HG03139 (cell line): ENCODE measurements around the gene PTCHD1.

Source experiments
- ATAC-seq: cut with Tn5 transposase; IDR thresholded peaks from one replicate; pipeline ENCODE4 v1.9.1; 2021; ENCODE audit not compliant: unreplicated experiment

PTCHD1 gene

GRCh38 chrX:23394421-23394820 is 59.8 kb downstream of the PTCHD1 start:
- no peak for ATAC-seq

- no peak for ATAC-seq
These were observed 61.6 kb downstream of the PTCHD1 start for GRCh38 chrX:23396263-23396662.

DNA sequence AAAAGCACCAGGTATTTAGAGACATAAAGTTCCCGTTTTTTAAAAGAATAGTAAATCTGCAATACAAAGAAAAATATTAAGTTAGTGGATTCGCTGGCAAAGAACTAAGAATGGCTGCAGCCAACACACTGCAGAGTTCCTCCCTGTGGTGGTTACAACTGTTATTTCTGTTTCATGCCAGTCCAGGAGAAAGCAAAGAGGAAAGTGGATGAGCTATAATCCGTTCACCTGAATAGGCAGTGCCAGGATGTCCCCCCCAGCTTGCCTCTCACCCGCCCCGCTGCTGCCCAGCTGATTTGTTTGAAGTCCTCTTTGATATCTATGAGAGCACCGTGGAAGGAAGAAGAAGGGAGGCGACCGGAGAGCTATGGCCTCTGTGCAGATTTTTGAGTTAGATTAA is 63.9 kb downstream of the PTCHD1 start:
- no peak for ATAC-seq

- no peak for ATAC-seq
These were observed 69.2 kb downstream of the PTCHD1 start for GRCh38 chrX:23403849-23404248.

GRCh38 chrX:23422912-23423311 is 88.3 kb downstream of the PTCHD1 start:
- no peak for ATAC-seq

DNA sequence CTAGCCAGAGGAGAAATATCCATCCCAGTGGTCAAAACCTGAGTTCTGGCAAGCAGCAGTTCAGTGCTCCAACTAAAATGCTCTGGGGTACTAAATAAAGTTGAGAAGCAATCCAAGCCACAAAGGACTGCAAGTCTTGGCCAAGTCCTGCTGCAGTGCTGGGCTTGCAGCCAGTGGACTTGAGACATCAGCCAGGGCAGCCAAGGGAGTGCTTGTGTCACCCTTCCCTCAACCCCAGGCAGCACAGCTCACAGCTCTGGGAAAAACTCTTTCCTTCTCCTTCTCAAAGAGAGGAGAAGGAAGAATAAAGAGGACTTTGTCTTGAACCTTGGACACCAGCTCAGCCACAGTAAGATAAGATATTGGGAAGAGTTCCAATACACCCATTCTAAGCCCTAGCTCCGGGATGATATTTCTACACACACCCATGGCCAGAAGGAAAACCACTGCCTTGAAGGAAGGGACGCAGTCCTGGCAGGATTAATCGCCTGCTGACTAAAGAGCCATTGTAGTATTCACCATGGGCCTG is 99.8 kb downstream of the PTCHD1 start:
- ATAC-seq: no peak

DNA sequence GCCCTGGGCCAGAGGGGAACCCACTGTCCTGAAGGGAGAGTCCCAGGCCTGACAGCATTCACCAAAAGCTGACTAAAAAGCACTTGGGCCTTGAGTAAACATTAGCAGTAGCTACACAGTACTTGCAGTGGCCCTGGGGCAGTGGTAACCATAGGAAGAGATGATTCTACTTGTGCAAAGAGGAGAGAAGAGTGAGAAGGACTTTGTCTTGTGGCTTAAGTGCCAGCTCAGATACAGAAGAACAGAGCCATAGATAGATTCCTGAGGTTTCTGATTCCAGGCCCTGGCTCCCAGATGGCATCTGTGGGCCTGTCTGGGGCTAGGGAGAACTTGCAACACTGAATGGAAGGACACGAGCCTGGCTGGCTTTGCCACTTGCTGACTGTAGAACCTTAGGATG is 100.5 kb downstream of the PTCHD1 start:
- ATAC-seq: no peak

DNA sequence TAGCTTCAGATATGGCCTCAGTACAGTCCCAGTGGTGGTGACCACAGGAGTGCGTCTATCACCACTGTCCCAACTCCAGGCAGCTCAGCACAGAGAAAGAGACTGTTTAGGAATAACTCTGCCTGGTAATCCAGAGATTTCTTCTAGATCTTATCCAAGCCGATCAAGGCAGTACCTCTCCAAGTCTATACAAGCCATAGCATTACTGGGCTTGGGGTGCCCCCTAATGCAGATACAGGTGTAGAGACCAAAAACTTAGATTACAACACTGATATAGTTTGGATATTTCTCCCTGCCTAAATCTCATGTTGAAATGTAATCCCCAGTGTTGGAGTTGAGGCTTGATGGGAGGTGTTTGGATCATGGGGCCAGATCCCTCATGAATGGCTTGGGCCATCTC is 100.9 kb downstream of the PTCHD1 start:
- ATAC-seq: no peak

DNA sequence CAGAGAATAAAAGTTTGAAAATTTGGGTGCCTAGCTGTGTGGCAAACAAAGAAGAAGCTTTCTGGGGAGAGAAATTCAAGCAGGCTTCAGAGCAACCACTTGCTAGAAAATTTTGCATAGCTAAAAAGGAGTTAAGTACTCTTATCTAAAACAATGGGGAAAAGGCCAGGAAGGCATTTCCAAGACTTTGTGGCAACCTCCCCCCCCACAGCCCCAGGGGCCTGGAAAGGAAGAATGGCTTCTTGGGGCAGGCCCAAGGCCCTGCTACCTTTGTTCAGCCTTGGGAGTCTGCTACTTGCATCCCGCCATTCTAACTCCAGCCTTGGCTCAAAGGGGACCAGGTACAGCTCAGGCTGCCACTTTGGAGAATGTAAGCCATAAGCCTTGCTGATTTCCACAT is 102.2 kb downstream of the PTCHD1 start:
- no peak for ATAC-seq

- no peak for ATAC-seq
These were observed 116.6 kb downstream of the PTCHD1 start for GRCh38 chrX:23451266-23451665.
